ENCODE results near the gene RYK. TPM values are rescaled to one million over a fixed set of nuclear protein-coding genes. Genes with fewer than 3 reads are reported as not detected.

RYK gene
- total and polyA plus RNA-seq, 2 experiments from 2014 or later: 24.9 to 94.8 TPM

- TF ChIP-seq ZNF114 (CRISPR knock-in tag; IDR thresholded peaks at IDR 0.05): no peak
- TF ChIP-seq POLR2AphosphoS5 (IDR thresholded peaks at IDR 0.05; ENCODE audit: low read depth): no peak
- no peak for TF ChIP-seq STAT1 (IDR thresholded peaks at IDR 0.05; ENCODE audit: unreplicated experiment)
- TF ChIP-seq, protein P1, sequence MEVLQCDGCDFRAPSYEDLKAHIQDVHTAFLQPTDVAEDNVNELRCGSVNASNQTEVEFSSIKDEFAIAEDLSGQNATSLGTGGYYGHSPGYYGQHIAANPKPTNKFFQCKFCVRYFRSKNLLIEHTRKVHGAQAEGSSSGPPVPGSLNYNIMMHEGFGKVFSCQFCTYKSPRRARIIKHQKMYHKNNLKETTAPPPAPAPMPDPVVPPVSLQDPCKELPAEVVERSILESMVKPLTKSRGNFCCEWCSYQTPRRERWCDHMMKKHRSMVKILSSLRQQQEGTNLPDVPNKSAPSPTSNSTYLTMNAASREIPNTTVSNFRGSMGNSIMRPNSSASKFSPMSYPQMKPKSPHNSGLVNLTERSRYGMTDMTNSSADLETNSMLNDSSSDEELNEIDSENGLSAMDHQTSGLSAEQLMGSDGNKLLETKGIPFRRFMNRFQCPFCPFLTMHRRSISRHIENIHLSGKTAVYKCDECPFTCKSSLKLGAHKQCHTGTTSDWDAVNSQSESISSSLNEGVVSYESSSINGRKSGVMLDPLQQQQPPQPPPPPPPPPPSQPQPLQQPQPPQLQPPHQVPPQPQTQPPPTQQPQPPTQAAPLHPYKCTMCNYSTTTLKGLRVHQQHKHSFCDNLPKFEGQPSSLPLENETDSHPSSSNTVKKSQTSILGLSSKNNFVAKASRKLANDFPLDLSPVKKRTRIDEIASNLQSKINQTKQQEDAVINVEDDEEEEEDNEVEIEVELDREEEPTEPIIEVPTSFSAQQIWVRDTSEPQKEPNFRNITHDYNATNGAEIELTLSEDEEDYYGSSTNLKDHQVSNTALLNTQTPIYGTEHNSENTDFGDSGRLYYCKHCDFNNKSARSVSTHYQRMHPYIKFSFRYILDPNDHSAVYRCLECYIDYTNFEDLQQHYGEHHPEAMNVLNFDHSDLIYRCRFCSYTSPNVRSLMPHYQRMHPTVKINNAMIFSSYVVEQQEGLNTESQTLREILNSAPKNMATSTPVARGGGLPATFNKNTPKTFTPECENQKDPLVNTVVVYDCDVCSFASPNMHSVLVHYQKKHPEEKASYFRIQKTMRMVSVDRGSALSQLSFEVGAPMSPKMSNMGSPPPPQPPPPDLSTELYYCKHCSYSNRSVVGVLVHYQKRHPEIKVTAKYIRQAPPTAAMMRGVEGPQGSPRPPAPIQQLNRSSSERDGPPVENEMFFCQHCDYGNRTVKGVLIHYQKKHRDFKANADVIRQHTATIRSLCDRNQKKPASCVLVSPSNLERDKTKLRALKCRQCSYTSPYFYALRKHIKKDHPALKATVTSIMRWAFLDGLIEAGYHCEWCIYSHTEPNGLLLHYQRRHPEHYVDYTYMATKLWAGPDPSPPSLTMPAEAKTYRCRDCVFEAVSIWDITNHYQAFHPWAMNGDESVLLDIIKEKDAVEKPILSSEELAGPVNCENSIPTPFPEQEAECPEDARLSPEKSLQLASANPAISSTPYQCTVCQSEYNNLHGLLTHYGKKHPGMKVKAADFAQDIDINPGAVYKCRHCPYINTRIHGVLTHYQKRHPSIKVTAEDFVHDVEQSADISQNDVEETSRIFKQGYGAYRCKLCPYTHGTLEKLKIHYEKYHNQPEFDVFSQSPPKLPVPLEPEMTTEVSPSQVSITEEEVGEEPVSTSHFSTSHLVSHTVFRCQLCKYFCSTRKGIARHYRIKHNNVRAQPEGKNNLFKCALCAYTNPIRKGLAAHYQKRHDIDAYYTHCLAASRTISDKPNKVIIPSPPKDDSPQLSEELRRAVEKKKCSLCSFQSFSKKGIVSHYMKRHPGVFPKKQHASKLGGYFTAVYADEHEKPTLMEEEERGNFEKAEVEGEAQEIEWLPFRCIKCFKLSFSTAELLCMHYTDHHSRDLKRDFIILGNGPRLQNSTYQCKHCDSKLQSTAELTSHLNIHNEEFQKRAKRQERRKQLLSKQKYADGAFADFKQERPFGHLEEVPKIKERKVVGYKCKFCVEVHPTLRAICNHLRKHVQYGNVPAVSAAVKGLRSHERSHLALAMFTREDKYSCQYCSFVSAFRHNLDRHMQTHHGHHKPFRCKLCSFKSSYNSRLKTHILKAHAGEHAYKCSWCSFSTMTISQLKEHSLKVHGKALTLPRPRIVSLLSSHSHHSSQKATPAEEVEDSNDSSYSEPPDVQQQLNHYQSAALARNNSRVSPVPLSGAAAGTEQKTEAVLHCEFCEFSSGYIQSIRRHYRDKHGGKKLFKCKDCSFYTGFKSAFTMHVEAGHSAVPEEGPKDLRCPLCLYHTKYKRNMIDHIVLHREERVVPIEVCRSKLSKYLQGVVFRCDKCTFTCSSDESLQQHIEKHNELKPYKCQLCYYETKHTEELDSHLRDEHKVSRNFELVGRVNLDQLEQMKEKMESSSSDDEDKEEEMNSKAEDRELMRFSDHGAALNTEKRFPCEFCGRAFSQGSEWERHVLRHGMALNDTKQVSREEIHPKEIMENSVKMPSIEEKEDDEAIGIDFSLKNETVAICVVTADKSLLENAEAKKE (CRISPR knock-in tag; IDR thresholded peaks at IDR 0.05): no peak
- TF ChIP-seq, protein P2, sequence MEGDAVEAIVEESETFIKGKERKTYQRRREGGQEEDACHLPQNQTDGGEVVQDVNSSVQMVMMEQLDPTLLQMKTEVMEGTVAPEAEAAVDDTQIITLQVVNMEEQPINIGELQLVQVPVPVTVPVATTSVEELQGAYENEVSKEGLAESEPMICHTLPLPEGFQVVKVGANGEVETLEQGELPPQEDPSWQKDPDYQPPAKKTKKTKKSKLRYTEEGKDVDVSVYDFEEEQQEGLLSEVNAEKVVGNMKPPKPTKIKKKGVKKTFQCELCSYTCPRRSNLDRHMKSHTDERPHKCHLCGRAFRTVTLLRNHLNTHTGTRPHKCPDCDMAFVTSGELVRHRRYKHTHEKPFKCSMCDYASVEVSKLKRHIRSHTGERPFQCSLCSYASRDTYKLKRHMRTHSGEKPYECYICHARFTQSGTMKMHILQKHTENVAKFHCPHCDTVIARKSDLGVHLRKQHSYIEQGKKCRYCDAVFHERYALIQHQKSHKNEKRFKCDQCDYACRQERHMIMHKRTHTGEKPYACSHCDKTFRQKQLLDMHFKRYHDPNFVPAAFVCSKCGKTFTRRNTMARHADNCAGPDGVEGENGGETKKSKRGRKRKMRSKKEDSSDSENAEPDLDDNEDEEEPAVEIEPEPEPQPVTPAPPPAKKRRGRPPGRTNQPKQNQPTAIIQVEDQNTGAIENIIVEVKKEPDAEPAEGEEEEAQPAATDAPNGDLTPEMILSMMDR (conservative IDR thresholded peaks at IDR 0.05; ENCODE audit: low read depth in 2 of 2): no peak
- TF ChIP-seq EZH2phosphoT487 (IDR thresholded peaks at IDR 0.05; ENCODE audit: unreplicated experiment): no peak
- no peak for TF ChIP-seq REST (IDR thresholded peaks at IDR 0.05; ENCODE audit: unreplicated experiment)
- no peak for TF ChIP-seq ZNF331 (CRISPR knock-in tag; IDR thresholded peaks at IDR 0.05; ENCODE audit: low read depth)
- TF ChIP-seq JUNB (IDR thresholded peaks at IDR 0.05; ENCODE audit: unreplicated experiment): no peak
- no peak for TF ChIP-seq CREB1 (CRISPR knock-in tag; IDR thresholded peaks at IDR 0.05; ENCODE audit: low read depth)
- TF ChIP-seq ETS1 (IDR thresholded peaks at IDR 0.05): no peak
- no peak for TF ChIP-seq NANOG (IDR thresholded peaks at IDR 0.05; ENCODE audit: borderline replicate concordance)
- TF ChIP-seq EZH2 (IDR thresholded peaks at IDR 0.05; ENCODE audit: low read depth, unreplicated experiment): no peak
- H3K4me3 Mint-ChIP-seq: no peak overlapping the region
- no peaks in the 10 kb centered on the region for H3K4me1 ChIP-seq (ENCODE audit: insufficient read depth)
- H3K9me2 ChIP-seq (ENCODE audit: insufficient read depth): no peaks in the 10 kb centered on the region
- H4K20me1 ChIP-seq (replicated peaks; ENCODE audit: insufficient read depth): no peaks in the 10 kb centered on the region
- peaks cover 9% of the 10 kb centered on the region; the same call in 1 of the 2 replicates for H3K36me3 ChIP-seq (ENCODE audit: insufficient read depth)
- H3K4me2 ChIP-seq: no peak overlapping the region
- no peak overlapping the region for H3K27ac ChIP-seq (ENCODE audit: low read depth)
- H3K79me2 ChIP-seq (replicated peaks; ENCODE audit: insufficient read depth): no peaks in the 10 kb centered on the region
- H3K36me3 Mint-ChIP-seq (ENCODE audit: low read depth): peaks cover 32% of the 10 kb centered on the region
- H3K27me3 Mint-ChIP-seq (ENCODE audit: insufficient read depth, low read depth, poor library complexity): peaks cover 4% of the 10 kb centered on the region
- no peak overlapping the region for H3K27ac Mint-ChIP-seq
- no peaks in the 10 kb centered on the region for H3K9me3 Mint-ChIP-seq
- ATAC-seq: no peak
- no peak overlapping the region for H3K4me3 ChIP-seq
- H3F3A ChIP-seq (replicated peaks; ENCODE audit: low read depth): no peaks in the 10 kb centered on the region
- peaks cover under 1% of the 10 kb centered on the region; the same call in 1 of the 3 replicates for H3K4me1 Mint-ChIP-seq
- no peaks in the 10 kb centered on the region for H3K27me3 ChIP-seq (ENCODE audit: insufficient read depth)
- DNase-seq (ENCODE audit: low spot score): no peak
- H2AFZ ChIP-seq: no peak overlapping the region
These were observed 100.2 kb downstream of the RYK start for GRCh38 chr3:134150476-134150875.
